AG04449 (cell line): Measurements from ENCODE around the gene ZNF26.

Experiments used
- CTCF ChIA-PET: fragments of 350-600 bp; formaldehyde crosslinking; extraction: SDS; loops from one replicate; lab custom pipeline; 2021; ENCODE audit warnings: antibody characterized with exemption; lab: Yijun Ruan, JAX
- POLR2A ChIA-PET: fragments of 400-600, 350-600 bp; formaldehyde crosslinking; extraction: SDS; loops from one replicate; lab custom pipeline; 2020; ENCODE audit warnings: antibody characterized with exemption, inconsistent platforms; lab: Yijun Ruan, JAX
- DNase-seq: peaks from one replicate; pipeline ENCODE4 v3.0.0-alpha.2; 2010; ENCODE audit warnings: low read depth, low spot score
- H3K4me3 ChIP-seq: 2 replicates; pipeline ENCODE4 v1.5.1; 2011; ENCODE audit warnings: low read depth, mild to moderate bottlenecking, control low read depth, low read length
- TF ChIP-seq, protein P1 (sequence below): IDR thresholded peaks from one replicate; pipeline ENCODE4 v1.5.1; 2011; ENCODE audit warnings: mild to moderate bottlenecking, moderate library complexity, low read length, control low read depth, inconsistent platforms; ENCODE audit not compliant: insufficient read depth; ENCODE audit errors: missing control alignments

Gene ZNF26

DNA sequence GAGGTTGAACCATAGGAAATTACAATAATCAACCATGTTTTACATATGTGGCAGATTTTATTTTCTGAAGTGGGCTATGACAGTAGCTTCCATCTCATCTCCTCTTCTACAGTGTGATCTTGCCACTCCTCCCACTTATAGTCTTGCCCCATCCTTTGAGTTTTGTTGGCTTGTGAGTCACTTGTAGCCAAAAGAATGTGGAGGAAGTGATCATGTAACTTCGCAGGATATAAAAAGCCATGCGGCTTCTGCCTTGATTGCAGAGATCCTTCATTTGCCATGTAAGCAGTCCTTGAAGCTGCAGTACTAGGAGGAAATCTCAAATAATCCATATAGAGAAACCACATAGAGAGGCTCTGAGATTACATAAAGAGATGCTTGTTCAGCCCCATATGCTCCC lies 37.4 kb downstream of the ZNF26 start:
- TF ChIP-seq, protein P1, sequence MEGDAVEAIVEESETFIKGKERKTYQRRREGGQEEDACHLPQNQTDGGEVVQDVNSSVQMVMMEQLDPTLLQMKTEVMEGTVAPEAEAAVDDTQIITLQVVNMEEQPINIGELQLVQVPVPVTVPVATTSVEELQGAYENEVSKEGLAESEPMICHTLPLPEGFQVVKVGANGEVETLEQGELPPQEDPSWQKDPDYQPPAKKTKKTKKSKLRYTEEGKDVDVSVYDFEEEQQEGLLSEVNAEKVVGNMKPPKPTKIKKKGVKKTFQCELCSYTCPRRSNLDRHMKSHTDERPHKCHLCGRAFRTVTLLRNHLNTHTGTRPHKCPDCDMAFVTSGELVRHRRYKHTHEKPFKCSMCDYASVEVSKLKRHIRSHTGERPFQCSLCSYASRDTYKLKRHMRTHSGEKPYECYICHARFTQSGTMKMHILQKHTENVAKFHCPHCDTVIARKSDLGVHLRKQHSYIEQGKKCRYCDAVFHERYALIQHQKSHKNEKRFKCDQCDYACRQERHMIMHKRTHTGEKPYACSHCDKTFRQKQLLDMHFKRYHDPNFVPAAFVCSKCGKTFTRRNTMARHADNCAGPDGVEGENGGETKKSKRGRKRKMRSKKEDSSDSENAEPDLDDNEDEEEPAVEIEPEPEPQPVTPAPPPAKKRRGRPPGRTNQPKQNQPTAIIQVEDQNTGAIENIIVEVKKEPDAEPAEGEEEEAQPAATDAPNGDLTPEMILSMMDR: no peak
- POLR2A ChIA-PET: no interaction called here
- CTCF ChIA-PET: no interaction called here

GRCh38 chr12:133026996-133027395 lies 40.8 kb downstream of the ZNF26 start:
- POLR2A ChIA-PET: no interaction called here
- CTCF ChIA-PET: no interaction called here
- TF ChIP-seq, protein P1: no peak
- DNase-seq: no peak
- no peak overlapping the region for H3K4me3 ChIP-seq

More for the DNA sequence above, 37.4 kb downstream of the ZNF26 start:
- no peak overlapping the region for H3K4me3 ChIP-seq
- DNase-seq: no peak

DNA sequence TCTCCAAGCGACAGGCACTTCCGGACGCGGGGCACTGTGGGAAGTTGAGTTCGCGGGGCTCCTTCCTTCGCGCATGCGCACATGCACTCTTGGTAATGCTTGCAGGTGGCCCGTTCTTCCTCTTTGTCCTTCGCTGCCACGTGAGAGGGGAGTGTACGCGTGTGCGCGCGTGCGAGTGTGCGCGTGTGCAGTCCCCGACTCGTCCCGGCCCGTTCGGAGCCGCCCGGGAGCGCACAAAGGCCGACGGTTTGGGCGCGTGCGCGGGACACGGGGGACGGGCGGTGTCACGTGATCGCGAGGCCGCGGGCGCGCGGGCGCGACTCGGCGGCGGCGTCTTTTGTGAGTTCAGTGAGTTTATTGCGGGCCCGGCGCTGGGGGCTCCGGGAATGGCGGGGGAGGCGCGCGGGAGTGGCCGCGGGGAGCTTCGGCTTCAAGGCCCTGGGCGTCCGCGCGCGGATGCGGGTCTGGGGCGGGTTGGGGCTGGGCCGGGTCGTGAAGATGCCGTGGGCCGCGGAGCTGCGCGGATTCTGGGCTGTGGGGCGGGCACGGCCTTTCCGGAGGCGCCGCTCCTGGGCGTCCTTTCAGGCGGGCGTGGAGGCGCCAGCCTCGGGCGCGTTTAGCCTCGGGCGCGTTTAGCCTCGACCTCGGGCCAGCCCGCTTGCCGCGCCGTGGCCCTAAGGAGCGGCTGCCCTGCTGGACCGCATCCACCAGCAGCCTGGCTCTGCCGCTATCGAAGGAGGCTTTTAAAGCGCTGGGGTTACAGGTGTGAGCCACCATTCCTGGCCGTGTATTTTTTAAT lies 51.2 kb downstream of the ZNF26 start, which contains the start of gene ZNF84:
Gene ZNF84, plus strand, starts transcription at position 303 of the 799 bp plus-strand sequence. CDS start 3,959 bp downstream, outside the sequence.
- H3K4me3 ChIP-seq: peak within 1 kb of the TSS; percentile 78
- TF ChIP-seq, protein P1: no peak
- DNase-seq: peak; percentile 93
- ChIA-PET CTCF (no interaction called here), POLR2A (no interaction called here)

GRCh38 chr12:133038118-133038709 lies 52.0 kb downstream of the ZNF26 start:
- POLR2A ChIA-PET: no interaction called here
- TF ChIP-seq, protein P1: no peak

DNA sequence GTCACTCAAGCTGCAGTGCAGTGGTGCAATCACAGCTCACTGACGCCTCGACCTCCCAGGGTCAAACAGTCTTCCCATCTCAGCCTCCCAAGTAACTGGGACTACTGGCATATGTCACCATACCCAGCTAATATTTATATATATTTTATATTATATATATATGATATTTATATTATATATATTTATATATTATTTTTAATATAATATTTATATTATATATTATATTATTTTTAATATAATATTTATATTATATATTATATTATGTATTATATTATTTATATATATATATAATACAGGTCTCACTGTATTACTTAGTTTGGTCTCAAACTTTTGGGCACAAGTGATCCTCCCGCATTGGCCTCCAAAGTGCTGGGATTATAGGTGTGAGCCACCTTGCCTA lies 60.5 kb downstream of the ZNF26 start:
- ChIA-PET POLR2A (no interaction called here), CTCF (interaction anchor here (1.1 kb wide), 1 partner anchor 8 kb away, joined by 3 read pairs; no protein-coding TSS in a partner anchor)

More at GRCh38 chr12:133038118-133038709, 52.0 kb downstream of the ZNF26 start:
- peak overlapping the region; percentile 78 for H3K4me3 ChIP-seq
- DNase-seq: no peak
- CTCF ChIA-PET: interaction anchor here (1.6 kb wide), 1 partner anchor 9 kb away, joined by 3 read pairs; no protein-coding TSS in a partner anchor

More for the DNA sequence above, 60.5 kb downstream of the ZNF26 start:
- TF ChIP-seq, protein P1: no peak
- DNase-seq: no peak
- no peak overlapping the region for H3K4me3 ChIP-seq
